RCC 7860 (cell line): ENCODE measurements around the gene TIMELESS.

Experiments used
- DNase-seq: peaks from one replicate; pipeline ENCODE4 v3.0.0-alpha.2; 2015; ENCODE audit warnings: low spot score
- FAIRE-seq: peaks from 2 replicates; lab custom pipeline; 2012; peaks lifted over from hg19 to GRCh38; lab: Jason Lieb, UNC

TIMELESS gene

DNA sequence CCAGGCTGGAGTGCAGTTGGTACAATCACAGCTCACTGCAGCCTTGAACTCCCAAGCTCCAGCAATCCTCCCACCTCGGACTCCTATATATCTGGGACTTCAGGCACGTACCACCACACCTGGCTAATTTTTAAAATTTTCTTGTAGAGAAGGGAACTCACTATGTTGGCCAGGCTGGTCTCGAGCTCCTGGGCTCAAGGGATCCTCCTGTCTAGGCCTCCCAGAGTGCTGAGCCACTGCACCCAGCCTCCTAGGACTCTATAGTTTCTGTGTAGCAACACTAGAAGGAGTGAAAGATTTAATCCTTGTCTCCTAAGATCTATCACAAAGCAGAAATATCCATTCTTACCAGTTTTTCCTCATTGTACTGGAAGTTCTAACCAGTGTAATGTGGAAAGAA lies 82.3 kb downstream of the TIMELESS start:
- no peak for FAIRE-seq

More for the DNA sequence above, 82.3 kb downstream of the TIMELESS start:
- DNase-seq = no peak
